Measurements from ENCODE around the gene EFHD2. TPM values are rescaled to one million over a fixed set of nuclear protein-coding genes. Genes with fewer than 3 reads are reported as not detected.
"Not testable (repeated sequence)": the region's sequence is repeated elsewhere in the genome, so short reads cannot be mapped to it uniquely, and the experiment has no call there.

EFHD2 gene
- total RNA-seq, 1 experiment from 2014 or later = 29.5 TPM

DNA sequence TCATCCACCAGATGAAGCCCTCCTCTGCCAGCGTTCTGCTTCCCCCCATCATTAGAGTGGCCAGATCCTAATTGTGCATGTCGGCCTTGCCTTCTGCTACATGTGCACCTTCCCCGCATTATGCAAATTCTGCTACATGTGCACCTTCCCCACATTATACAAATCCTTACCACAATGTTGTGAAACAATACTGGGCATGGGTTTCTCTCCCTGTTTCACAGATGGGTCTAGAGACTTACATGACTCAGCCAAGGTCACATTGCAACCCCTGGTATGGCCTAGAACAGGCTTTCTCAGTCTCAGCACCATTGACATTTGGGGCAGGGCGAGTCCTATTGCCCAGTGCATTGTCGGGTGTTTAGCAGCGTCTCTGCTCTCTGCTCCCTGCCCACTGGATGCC is 45.8 kb downstream of the EFHD2 start:
- H3K4me3 ChIP-seq (ENCODE audit: low read depth, low read length) = no peak overlapping the region
- 0 out of 2 replicates have a peak, but pooled peaks cover 5% of the 10 kb centered on the region for H3K4me1 ChIP-seq
- no peaks in the 10 kb centered on the region for H3K9me3 ChIP-seq
- H3K36me3 ChIP-seq (ENCODE audit: control insufficient read depth, insufficient read depth, low read length) = no peaks in the 10 kb centered on the region
- Mint-ChIP-seq H3K27me3 (ENCODE audit: insufficient read depth, unreplicated experiment) (no peaks in the 10 kb centered on the region), H3K36me3 (ENCODE audit: insufficient read depth, unreplicated experiment) (no peaks in the 10 kb centered on the region), H3K27ac (ENCODE audit: unreplicated experiment) (no peak overlapping the region), H3K9me3 (ENCODE audit: unreplicated experiment) (no peaks in the 10 kb centered on the region), H3K4me1 (ENCODE audit: low read depth, unreplicated experiment) (peaks cover 11% of the 10 kb centered on the region), H3K4me3 (ENCODE audit: unreplicated experiment) (no peak overlapping the region)
- intact Hi-C loops (cut with micrococcal nuclease; ENCODE audit: unreplicated experiment) = no loop called here
- H3K27me3 ChIP-seq (replicated peaks; ENCODE audit: control insufficient read depth, insufficient read depth, low read length) = no peaks in the 10 kb centered on the region
- CTCF ChIA-PET = no interaction called here
- TF ChIP-seq, protein P1, sequence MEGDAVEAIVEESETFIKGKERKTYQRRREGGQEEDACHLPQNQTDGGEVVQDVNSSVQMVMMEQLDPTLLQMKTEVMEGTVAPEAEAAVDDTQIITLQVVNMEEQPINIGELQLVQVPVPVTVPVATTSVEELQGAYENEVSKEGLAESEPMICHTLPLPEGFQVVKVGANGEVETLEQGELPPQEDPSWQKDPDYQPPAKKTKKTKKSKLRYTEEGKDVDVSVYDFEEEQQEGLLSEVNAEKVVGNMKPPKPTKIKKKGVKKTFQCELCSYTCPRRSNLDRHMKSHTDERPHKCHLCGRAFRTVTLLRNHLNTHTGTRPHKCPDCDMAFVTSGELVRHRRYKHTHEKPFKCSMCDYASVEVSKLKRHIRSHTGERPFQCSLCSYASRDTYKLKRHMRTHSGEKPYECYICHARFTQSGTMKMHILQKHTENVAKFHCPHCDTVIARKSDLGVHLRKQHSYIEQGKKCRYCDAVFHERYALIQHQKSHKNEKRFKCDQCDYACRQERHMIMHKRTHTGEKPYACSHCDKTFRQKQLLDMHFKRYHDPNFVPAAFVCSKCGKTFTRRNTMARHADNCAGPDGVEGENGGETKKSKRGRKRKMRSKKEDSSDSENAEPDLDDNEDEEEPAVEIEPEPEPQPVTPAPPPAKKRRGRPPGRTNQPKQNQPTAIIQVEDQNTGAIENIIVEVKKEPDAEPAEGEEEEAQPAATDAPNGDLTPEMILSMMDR (IDR thresholded peaks at IDR 0.05; ENCODE audit: insufficient read depth in 1 of 2, low read depth in 1 of 2, low read length in 1 of 2, severe bottlenecking in 1 of 2, unreplicated experiment in 1 of 2) = no peak
- BruUV-seq (replicated peaks) = no TSS peak
- no peak for DNase-seq
- POLR2A ChIA-PET = interaction anchor here (0.6 kb wide), 1 partner anchor 24 kb away, joined by 4 read pairs; no protein-coding TSS in a partner anchor

DNA sequence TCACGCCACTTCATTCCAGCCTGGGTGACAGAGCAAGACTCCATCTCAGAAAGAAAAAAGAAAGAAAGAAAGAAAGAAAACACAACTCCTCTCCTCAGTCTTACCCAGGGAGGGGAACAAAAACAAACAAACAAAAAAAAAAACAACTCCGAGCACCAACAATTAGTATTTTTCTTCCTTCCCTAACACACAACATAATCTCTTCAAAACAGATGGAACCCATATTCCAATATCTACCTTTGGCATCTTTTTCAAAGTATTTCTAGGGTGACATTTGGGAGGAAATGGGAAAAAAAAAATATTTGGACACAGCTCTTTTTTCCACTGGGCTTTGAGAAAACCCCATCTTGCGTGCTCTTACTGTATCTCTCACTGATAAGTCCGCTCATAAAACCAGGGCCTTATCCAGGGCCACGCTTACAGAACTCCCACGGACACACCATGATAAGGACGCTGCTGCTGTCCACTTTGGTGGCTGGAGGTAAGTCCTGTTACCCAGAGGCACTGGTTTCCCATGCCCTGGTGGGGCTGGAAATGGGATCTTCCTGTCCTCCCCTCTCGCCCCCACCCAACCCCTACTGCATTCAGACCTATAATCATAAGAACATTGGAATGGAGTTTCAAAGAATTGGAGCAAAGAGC is 46.7 kb downstream of the EFHD2 start, which contains the start of gene CELA2A:
Gene CELA2A, plus strand, starts transcription at position 420 of the 642 bp plus-strand sequence. Its CDS starts 22 bp downstream, at position 442.
- TF ChIP-seq, protein P1 (IDR thresholded peaks at IDR 0.05; ENCODE audit: insufficient read depth in 1 of 2, low read depth in 1 of 2, low read length in 1 of 2, severe bottlenecking in 1 of 2, unreplicated experiment in 1 of 2) = no peak
- ChIA-PET CTCF (no interaction called here), POLR2A (no interaction called here)
- no peaks in the 10 kb centered on the region for H3K36me3 Mint-ChIP-seq (ENCODE audit: insufficient read depth, unreplicated experiment)
- no peak for DNase-seq
- H3K4me1 Mint-ChIP-seq (ENCODE audit: low read depth, unreplicated experiment) = peaks cover 11% of the 10 kb centered on the region
- Histone ChIP-seq H3K4me3 (ENCODE audit: low read depth, low read length) (no peak within 1 kb of the TSS), H3K36me3 (ENCODE audit: control insufficient read depth, insufficient read depth, low read length) (no peaks in the 10 kb centered on the region), H3K9me3 (no peaks in the 10 kb centered on the region), H3K4me1 (0 out of 2 replicates have a peak, but pooled peaks cover 5% of the 10 kb centered on the region), H3K27me3 (replicated peaks; ENCODE audit: control insufficient read depth, insufficient read depth, low read length) (no peaks in the 10 kb centered on the region)
- H3K9me3 Mint-ChIP-seq (ENCODE audit: unreplicated experiment) = no peaks in the 10 kb centered on the region
- no peak within 1 kb of the TSS for H3K4me3 Mint-ChIP-seq (ENCODE audit: unreplicated experiment)
- no TSS peak for BruUV-seq (replicated peaks)
- no peaks in the 10 kb centered on the region for H3K27me3 Mint-ChIP-seq (ENCODE audit: insufficient read depth, unreplicated experiment)
- intact Hi-C loops (cut with micrococcal nuclease; ENCODE audit: unreplicated experiment) = no loop called here
- no peak within 1 kb of the TSS for H3K27ac Mint-ChIP-seq (ENCODE audit: unreplicated experiment)

- Mint-ChIP-seq H3K27me3 (ENCODE audit: insufficient read depth, unreplicated experiment) (no peaks in the 10 kb centered on the region), H3K36me3 (ENCODE audit: insufficient read depth, unreplicated experiment) (no peaks in the 10 kb centered on the region), H3K4me3 (ENCODE audit: unreplicated experiment) (no peak overlapping the region), H3K9me3 (ENCODE audit: unreplicated experiment) (no peaks in the 10 kb centered on the region), H3K4me1 (ENCODE audit: low read depth, unreplicated experiment) (peaks cover 11% of the 10 kb centered on the region), H3K27ac (ENCODE audit: unreplicated experiment) (no peak overlapping the region)
- DNase-seq = peak in 1 of 2 experiments; percentile 48
- no peaks in the 10 kb centered on the region for H3K9me3 ChIP-seq
- no TSS peak for BruUV-seq (replicated peaks)
- intact Hi-C loops (cut with micrococcal nuclease; ENCODE audit: unreplicated experiment) = no loop called here
- ChIA-PET POLR2A (interaction anchor here (0.6 kb wide), 1 partner anchor 341 kb away, joined by 6 read pairs; no protein-coding TSS in a partner anchor), CTCF (no interaction called here)
- TF ChIP-seq, protein P1 (IDR thresholded peaks at IDR 0.05; ENCODE audit: insufficient read depth in 1 of 2, low read depth in 1 of 2, low read length in 1 of 2, severe bottlenecking in 1 of 2, unreplicated experiment in 1 of 2) = no peak
- no peaks in the 10 kb centered on the region for H3K27me3 ChIP-seq (replicated peaks; ENCODE audit: control insufficient read depth, insufficient read depth, low read length)
- 0 out of 2 replicates have a peak, but pooled peaks cover 5% of the 10 kb centered on the region for H3K4me1 ChIP-seq
- no peaks in the 10 kb centered on the region for H3K36me3 ChIP-seq (ENCODE audit: control insufficient read depth, insufficient read depth, low read length)
- no peak overlapping the region for H3K4me3 ChIP-seq (ENCODE audit: low read depth, low read length)
Observed at GRCh38 chr1:15457585-15457984, 47.9 kb downstream of the EFHD2 start.

- H3K27ac Mint-ChIP-seq (ENCODE audit: unreplicated experiment); intact Hi-C loops (cut with micrococcal nuclease; ENCODE audit: unreplicated experiment); H3K4me3 Mint-ChIP-seq (ENCODE audit: unreplicated experiment); H3K27me3 Mint-ChIP-seq (ENCODE audit: insufficient read depth, unreplicated experiment); H3K9me3 Mint-ChIP-seq (ENCODE audit: unreplicated experiment); H3K9me3 ChIP-seq; BruUV-seq (replicated peaks); POLR2A ChIA-PET; H3K36me3 Mint-ChIP-seq (ENCODE audit: insufficient read depth, unreplicated experiment); H3K36me3 ChIP-seq (ENCODE audit: control insufficient read depth, insufficient read depth, low read length); H3K27me3 ChIP-seq (replicated peaks; ENCODE audit: control insufficient read depth, insufficient read depth, low read length); H3K4me1 ChIP-seq; DNase-seq; H3K4me3 ChIP-seq (ENCODE audit: low read depth, low read length): not testable (repeated sequence)
- H3K4me1 Mint-ChIP-seq (ENCODE audit: low read depth, unreplicated experiment) = peaks cover 11% of the 10 kb centered on the region
- CTCF ChIA-PET = interaction anchor here (0.6 kb wide), 1 partner anchor 255 kb away, joined by 3 read pairs; no protein-coding TSS in a partner anchor
Observed at GRCh38 chr1:15458388-15458787, 48.7 kb downstream of the EFHD2 start.

Data from Caco-2 (cell line).